PFSK-1 (cell line): ENCODE data around the gene WDR49.

Source experiments
- POLR2AphosphoS5 ChIP-seq: IDR thresholded peaks from 2 replicates; pipeline ENCODE4 v1.6.1; 2012; ENCODE audit warnings: low read depth, mild to moderate bottlenecking, control low read depth, low read length, moderate library complexity
- TAF1 ChIP-seq: IDR thresholded peaks from 2 replicates; pipeline ENCODE4 v1.6.1; 2012; ENCODE audit warnings: low read length, control low read depth, borderline replicate concordance; ENCODE audit not compliant: insufficient read depth

DNA sequence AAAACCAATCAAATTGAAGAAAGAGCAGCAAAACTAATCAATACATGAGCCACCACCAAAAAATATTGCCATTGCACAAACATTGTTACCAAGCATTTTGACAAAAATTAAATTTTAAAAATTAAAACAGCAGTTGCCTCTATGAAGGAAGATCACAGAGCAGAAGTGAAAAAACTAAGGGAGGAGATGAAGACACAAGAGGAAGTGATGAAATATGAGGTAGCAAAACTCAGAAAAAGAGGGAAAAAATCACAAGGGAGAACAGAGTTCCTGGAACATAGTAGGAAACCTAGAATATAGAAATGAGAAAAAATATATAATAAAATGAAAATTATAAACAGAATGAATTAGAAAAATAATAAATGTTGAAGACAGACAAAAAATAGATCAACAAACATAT is 172.6 kb downstream of the WDR49 start:
- no peak for TF ChIP-seq TAF1
- no peak for TF ChIP-seq POLR2AphosphoS5
